Epithelial cell of esophagus (primary cell): ENCODE results near the gene SART1.

ENCODE experiments used
- DNase-seq: peaks from one replicate; pipeline ENCODE4 v3.0.0; 2010; ENCODE audit warnings: low read depth
- H3K4me3 ChIP-seq: 2 replicates; pipeline ENCODE4 v1.5.1; 2011; ENCODE audit warnings: mild to moderate bottlenecking, low read length, control low read depth
- TF ChIP-seq, protein P1 (sequence below): IDR thresholded peaks from 2 replicates; pipeline ENCODE4 v1.5.1; 2011; ENCODE audit warnings: low read depth, mild to moderate bottlenecking, low read length, control low read depth, inconsistent platforms; ENCODE audit not compliant: insufficient read depth; ENCODE audit errors: missing control alignments

Gene SART1

DNA sequence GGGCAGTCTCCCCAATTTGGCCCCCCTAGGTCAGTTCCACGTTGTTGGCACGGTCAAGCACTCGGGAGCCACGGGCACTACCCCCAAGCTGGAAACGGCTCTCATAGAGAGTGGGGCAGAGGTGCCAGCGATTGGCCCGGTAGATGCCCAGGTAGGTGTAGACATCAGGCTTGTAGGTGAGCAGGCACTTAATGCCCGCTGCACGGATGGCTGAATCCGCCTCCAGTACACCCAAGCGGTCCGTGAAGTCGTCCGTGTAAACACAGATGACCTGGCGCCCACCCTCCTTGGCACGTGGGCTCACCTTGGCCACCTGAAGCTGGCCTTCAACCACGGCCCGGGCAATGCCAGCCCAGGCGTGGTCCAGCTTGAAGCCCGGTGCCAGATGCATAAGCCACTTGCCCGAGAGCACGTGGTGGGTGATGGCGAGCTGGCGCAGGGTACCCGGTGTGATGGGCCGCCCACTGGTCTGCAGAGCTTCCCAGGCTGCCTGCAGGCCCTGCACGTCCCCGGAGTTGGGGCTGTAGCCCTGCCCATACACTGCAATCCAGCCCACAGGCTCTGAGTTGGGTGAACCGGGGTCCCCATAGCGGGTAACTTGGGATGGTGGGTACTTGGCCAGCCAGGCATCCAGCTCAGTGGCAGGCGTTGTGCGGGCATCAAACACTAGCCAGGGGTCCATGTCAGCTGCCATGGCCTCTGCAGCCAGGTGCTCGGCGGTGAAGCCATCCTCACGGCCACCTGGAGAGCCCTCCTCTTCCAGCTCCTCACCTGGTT is 43.9 kb upstream of the SART1 start:
- DNase-seq, result no peak
- TF ChIP-seq, protein P1, sequence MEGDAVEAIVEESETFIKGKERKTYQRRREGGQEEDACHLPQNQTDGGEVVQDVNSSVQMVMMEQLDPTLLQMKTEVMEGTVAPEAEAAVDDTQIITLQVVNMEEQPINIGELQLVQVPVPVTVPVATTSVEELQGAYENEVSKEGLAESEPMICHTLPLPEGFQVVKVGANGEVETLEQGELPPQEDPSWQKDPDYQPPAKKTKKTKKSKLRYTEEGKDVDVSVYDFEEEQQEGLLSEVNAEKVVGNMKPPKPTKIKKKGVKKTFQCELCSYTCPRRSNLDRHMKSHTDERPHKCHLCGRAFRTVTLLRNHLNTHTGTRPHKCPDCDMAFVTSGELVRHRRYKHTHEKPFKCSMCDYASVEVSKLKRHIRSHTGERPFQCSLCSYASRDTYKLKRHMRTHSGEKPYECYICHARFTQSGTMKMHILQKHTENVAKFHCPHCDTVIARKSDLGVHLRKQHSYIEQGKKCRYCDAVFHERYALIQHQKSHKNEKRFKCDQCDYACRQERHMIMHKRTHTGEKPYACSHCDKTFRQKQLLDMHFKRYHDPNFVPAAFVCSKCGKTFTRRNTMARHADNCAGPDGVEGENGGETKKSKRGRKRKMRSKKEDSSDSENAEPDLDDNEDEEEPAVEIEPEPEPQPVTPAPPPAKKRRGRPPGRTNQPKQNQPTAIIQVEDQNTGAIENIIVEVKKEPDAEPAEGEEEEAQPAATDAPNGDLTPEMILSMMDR, result no peak
- peak overlapping the region; percentile 85 for H3K4me3 ChIP-seq

DNA sequence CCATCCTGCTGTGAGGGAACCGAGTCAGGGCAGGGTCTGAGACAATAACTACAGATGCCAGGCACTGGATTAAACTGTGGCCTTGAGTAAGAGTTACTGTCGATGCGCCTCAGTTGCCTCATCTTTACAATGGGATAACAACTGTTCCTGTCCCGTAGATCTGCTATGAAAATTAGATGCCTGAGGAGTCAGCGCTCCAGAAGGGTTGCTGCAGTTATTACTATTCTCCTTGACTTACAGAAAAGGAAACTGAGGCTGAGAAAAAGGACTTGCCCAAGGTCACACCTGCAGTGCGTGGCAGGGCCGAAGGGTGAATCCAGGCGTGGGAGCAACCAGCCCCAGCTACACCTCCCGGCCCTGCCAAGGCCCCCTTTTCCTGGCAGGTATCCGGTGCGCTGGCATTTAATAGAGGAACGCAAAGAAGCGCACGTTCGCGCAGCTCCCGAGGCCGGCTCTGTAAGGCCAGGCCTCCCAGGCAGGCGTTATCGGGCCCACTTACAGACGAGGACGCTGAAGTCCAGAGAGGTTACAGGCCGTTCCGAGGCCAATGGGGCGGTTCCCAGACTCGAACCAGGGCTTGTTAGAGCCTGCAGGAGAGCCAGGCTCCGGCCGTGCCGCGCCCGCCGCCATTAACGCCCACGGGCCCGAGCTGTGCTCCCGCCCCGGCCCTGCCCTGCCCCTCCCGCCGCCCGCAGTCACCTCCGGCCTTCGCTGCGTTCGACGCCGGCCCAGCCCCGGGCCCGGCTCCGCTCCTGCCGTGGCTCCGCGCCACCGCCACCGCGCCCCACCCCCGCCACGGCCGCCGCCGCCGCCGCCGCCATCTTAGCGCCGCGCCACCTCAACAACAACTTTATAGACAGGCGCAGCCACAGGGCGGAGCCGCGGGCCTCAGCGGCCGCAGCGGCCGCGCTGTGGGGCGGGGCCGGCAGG is 43.1 kb upstream of the SART1 start, which contains the start of gene C11orf68:
C11orf68 (minus strand) TSS at position 852 of the 930 bp plus-strand sequence; CDS start at position 821, 31 bp downstream.
- TF ChIP-seq, protein P1, result no peak
- DNase-seq, result peak; percentile 60
- H3K4me3 ChIP-seq, result peak within 1 kb of the TSS; percentile 85

GRCh38 chr11:65919141-65919572 is 42.4 kb upstream of the SART1 start, which contains the start of gene DRAP1:
Gene DRAP1, plus strand, starts transcription at chr11:65919426. Its CDS starts 76 bp downstream, at chr11:65919502.
- H3K4me3 ChIP-seq, result peak within 1 kb of the TSS; percentile 85
- peak; percentile 99 for DNase-seq
- TF ChIP-seq, protein P1, result no peak

DNA sequence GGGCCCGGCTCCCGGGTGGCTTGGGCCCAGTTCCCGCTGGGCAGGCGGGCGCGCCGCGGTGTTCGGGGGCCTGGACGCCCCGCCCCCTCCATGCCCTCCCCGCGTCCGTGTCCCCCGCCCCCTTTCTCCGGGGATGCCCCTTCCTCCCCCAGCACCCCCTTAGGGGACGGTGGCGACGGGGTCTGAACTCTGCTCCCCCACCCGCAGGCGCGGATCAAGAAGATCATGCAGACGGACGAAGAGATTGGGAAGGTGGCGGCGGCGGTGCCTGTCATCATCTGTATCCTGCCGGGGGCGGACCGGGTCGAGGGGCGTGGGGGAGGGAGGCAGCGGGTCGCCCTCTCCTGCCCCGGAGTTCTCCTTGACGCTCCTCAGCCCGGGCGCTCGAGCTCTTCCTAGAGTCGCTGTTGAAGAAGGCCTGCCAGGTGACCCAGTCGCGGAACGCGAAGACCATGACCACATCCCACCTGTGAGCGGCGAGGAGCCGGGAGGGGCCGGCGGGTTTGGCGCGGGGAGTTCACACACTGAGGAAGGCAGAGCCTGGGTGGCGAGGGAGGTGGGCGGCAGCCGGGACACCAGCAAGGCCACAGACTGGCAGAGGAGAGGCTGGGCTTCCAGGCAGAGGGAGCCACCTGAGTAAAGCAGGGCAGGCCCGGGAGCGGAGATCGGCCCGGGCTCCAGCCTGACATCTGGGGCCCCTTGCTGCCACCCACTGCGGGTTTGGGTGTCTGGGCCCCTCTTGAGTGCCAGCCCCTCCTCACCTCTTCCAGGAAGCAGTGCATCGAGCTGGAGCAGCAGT is 41.8 kb upstream of the SART1 start:
- no peak for DNase-seq
- TF ChIP-seq, protein P1, result no peak
- H3K4me3 ChIP-seq, result peak overlapping the region; percentile 62

DNA sequence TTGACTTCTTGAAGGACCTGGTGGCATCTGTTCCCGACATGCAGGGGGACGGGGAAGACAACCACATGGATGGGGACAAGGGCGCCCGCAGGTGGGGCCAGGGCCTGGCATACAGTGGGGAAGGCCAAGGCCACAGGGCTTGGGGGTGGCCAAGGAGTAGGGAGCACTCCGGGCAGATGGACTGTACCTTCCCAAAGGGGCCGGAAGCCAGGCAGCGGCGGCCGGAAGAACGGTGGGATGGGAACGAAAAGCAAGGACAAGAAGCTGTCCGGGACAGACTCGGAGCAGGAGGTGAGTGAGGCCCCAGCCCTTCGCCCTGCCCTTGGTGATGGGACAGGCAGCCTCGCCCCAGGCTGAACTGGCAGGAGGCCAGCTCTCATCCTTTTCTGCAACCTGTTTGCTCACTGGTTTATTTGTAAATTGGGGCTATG is 41.1 kb upstream of the SART1 start:
- peak overlapping the region; percentile 62 for H3K4me3 ChIP-seq
- no peak for DNase-seq
- TF ChIP-seq, protein P1, result no peak

DNA sequence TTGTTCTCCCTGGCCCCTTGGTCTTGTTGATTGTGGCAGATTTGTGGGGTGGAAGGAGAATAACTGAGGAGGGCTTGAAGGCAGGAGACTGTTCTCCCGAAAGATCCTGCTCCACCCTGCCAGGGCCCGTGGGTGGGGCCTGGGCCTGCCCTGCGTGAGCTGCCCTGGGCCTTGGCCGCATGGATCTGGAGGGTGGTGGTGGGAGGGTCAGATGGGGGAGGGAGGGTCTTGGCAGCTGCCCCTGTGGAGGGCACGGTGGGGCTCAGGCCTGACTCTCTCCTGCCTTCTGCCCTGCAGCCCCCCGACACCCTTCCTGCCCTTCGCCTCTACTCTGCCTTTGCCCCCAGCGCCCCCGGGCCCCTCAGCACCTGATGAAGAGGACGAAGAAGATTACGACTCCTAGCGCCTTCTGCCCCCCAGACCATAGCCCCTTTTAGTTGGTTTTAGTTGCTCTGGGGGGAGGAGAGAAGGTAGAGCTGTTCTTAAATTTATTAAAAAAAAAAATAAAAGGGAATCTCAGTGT is 40.4 kb upstream of the SART1 start:
- peak overlapping the region; percentile 62 for H3K4me3 ChIP-seq
- DNase-seq, result no peak
- TF ChIP-seq, protein P1, result no peak
